Common myeloid progenitor, CD34-positive (primary cell): Measurements from ENCODE around the gene RIMOC1.

Experiments
- CTCF ChIA-PET: fragments of 350-600 bp; sonication (Branson Sonifier 250); formaldehyde crosslinking; loops from one replicate; lab custom pipeline; 2021; ENCODE audit warnings: antibody characterized with exemption; lab: Charles Lee
- POLR2A ChIA-PET: fragments of 350-600 bp; sonication (Branson Sonifier 250); formaldehyde crosslinking; loops from one replicate; lab custom pipeline; 2021; ENCODE audit warnings: antibody characterized with exemption; lab: Charles Lee
- DNase-seq, 3 donors: peaks; one replicate each; pipeline versions ENCODE4 v3.0.0 to v3.0.0-alpha.2; 2013
- H3K27ac ChIP-seq, 2 experiments: 1 replicate in 1 of 2; 2 replicates in 1 of 2; pipeline ENCODE4 v1.7.0; 2013; ENCODE audit warnings: inconsistent platforms in 2 of 2, low read length in 2 of 2, mild to moderate bottlenecking in 2 of 2, low read depth in 1 of 2, moderate library complexity in 1 of 2; ENCODE audit not compliant: severe bottlenecking in 2 of 2, insufficient read depth in 1 of 2, poor library complexity in 1 of 2
- H3K27me3 ChIP-seq, 5 experiments: replicated peaks in 2 of 5; 1 replicate in 3 of 5; 2 replicates in 2 of 5; pipeline versions ENCODE4 v1.6.1 to v1.7.0; 2013; ENCODE audit warnings: low read length in 4 of 5, mild to moderate bottlenecking in 2 of 5, moderate library complexity in 2 of 5, inconsistent platforms in 1 of 5; ENCODE audit not compliant: insufficient read depth in 5 of 5, control insufficient read depth in 4 of 5
- H3K36me3 ChIP-seq, 4 experiments: 1 replicate in 2 of 4; 2 replicates in 2 of 4; pipeline versions ENCODE4 v1.6.1 to v1.7.0; 2013; ENCODE audit warnings: low read length in 3 of 4, control low read depth in 1 of 4, mild to moderate bottlenecking in 1 of 4; ENCODE audit not compliant: control insufficient read depth in 4 of 4, insufficient read depth in 4 of 4
- H3K4me1 ChIP-seq, 4 experiments: 1 replicate in 3 of 4; 2 replicates in 1 of 4; pipeline versions ENCODE4 v1.6.1 to v1.7.1; 2013; ENCODE audit warnings: low read length in 3 of 4, mild to moderate bottlenecking in 3 of 4, control low read depth in 1 of 4, inconsistent platforms in 1 of 4, moderate library complexity in 1 of 4; ENCODE audit not compliant: control insufficient read depth in 4 of 4, insufficient read depth in 4 of 4; ENCODE audit errors: control extremely low read depth in 1 of 4
- H3K4me3 ChIP-seq, 7 experiments: 1 replicate in 4 of 7; 2 replicates in 3 of 7; pipeline versions ENCODE4 v1.5.1 to v1.7.0; 2013; ENCODE audit warnings: mild to moderate bottlenecking in 7 of 7, low read length in 6 of 7, moderate library complexity in 6 of 7, inconsistent platforms in 2 of 7, low read depth in 2 of 7, control low read depth in 1 of 7; ENCODE audit not compliant: insufficient read depth in 4 of 7, control insufficient read depth in 1 of 7; ENCODE audit errors: extremely low read depth in 1 of 7
- H3K9me3 ChIP-seq, 5 experiments: 1 replicate in 4 of 5; 2 replicates in 1 of 5; pipeline versions ENCODE4 v1.6.1 to v1.7.1; 2013; ENCODE audit warnings: low read length in 4 of 5, mild to moderate bottlenecking in 2 of 5, inconsistent platforms in 1 of 5, low read depth in 1 of 5, moderate library complexity in 1 of 5; ENCODE audit not compliant: control insufficient read depth in 4 of 5, insufficient read depth in 2 of 5; ENCODE audit errors: control extremely low read depth in 1 of 5
- WGBS: methylation state at CpG from one replicate; pipeline ENCODE4 v1.1.5; 2013; ENCODE audit not compliant: insufficient coverage; 5-methylcytosine and 5-hydroxymethylcytosine counted together

Gene RIMOC1

GRCh38 chr5:41906151-41906550, 2.0 kb downstream of the RIMOC1 start:
- Histone ChIP-seq H3K4me3 (no peak overlapping the region), H3K27ac (no peak overlapping the region), H3K9me3 (no peaks in the 10 kb centered on the region), H3K4me1 (peaks cover 10 to 22% (median 17%) of the 10 kb centered on the region in 4 experiments), H3K36me3 (peaks cover 16 to 30% (median 23%) of the 10 kb centered on the region in 4 experiments), H3K27me3 (no peaks in the 10 kb centered on the region)
- WGBS, result no CpG with 5 or more reads among the region's 2 CpGs
- no peak for DNase-seq
- POLR2A ChIA-PET, result no interaction called here
- CTCF ChIA-PET, result no interaction called here

DNA sequence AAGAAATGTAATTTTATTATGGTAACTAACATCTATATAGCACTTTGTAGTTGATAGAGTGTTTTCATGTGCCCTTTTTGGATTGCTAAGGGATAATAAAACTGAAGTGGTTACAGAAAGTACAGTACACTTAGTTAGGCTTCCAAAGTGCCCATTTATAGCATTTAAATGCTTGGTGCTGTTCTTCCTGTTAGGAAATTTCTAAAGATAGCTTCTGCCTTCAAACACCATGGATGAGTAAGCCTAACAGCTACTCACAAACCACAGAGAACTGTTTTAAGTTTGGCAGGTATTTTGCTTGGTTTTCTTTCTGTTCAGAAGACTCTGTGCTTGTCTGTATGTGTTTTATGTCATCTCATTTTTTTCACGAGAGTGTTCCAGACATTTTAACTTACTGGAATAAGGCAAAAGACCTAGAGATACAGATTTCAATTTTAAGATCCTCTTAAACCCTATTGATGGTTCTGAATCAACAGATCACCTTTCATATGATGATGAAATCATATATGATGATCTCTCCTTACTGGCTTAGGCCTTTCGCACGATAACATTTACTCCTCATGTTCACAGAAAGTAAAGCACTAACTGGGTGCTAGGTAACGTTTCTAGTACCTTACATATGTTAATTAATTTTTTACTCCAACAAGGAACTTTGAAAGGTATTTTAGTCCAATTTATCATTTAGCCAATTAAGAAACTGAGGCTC, 4.4 kb downstream of the RIMOC1 start:
- peaks cover 28 to 52% (median 40%) of the 10 kb centered on the region in 4 experiments for H3K36me3 ChIP-seq
- peaks cover 10 to 18% (median 13%) of the 10 kb centered on the region in 4 experiments for H3K4me1 ChIP-seq
- no peaks in the 10 kb centered on the region for H3K27me3 ChIP-seq
- no CpG with 5 or more reads among the region's 4 CpGs for WGBS
- H3K9me3 ChIP-seq, result no peaks in the 10 kb centered on the region
- DNase-seq, result no peak
- no peak overlapping the region for H3K4me3 ChIP-seq
- CTCF ChIA-PET, result interaction anchor here (1.0 kb wide), 1 partner anchor 17 kb away, joined by 5 read pairs; the partner anchor contains the start of gene FBXO4
- no peak overlapping the region for H3K27ac ChIP-seq
- POLR2A ChIA-PET, result no interaction called here

GRCh38 chr5:41918105-41918504, 14.0 kb downstream of the RIMOC1 start:
- ChIA-PET CTCF (interaction anchor here (1.4 kb wide), 1 partner anchor 8 kb away, joined by 3 read pairs; no protein-coding TSS in a partner anchor), POLR2A (no interaction called here)
- no peaks in the 10 kb centered on the region for H3K4me1 ChIP-seq
- no peaks in the 10 kb centered on the region for H3K27me3 ChIP-seq
- peaks cover 16 to 78% (median 46%) of the 10 kb centered on the region in 4 experiments for H3K36me3 ChIP-seq
- no peak overlapping the region for H3K27ac ChIP-seq
- H3K9me3 ChIP-seq, result no peaks in the 10 kb centered on the region
- WGBS, result 100% methylated on average over 2 of the region's 2 CpGs
- no peak overlapping the region for H3K4me3 ChIP-seq
- DNase-seq, result no peak

DNA sequence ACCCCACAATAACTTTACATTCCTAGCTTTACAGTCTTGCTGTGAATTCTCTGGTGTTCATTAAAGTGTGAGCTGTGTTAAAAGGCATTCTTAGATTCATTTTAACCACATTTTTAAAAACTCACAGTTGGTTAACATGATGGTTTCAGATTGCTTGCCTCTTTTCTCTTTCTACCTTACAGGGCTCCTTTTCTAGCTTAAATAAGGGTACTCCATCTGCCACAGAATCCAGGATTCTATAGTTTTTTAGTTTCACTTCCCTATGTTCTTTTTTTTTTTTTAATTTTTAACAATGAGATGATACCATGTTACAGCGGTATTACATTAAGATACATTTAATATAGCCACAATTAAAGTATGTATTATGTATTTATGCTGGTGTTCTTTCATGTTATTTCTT, 17.0 kb downstream of the RIMOC1 start:
- DNase-seq, result no peak
- Histone ChIP-seq H3K36me3 (peaks cover 10 to 51% (median 26%) of the 10 kb centered on the region in 4 experiments), H3K27me3 (no peaks in the 10 kb centered on the region), H3K9me3 (no peaks in the 10 kb centered on the region), H3K4me1 (peaks cover 0 to 17% (median 12%) of the 10 kb centered on the region in 4 experiments), H3K4me3 (no peak overlapping the region), H3K27ac (no peak overlapping the region)
- no CpG with 5 or more reads among the region's 1 CpG for WGBS
- CTCF ChIA-PET, result interaction anchor here (0.6 to 1.0 kb wide), 2 partner anchors 66 to 140 kb away, joined by 3 read pairs; no protein-coding TSS in a partner anchor
- POLR2A ChIA-PET, result no interaction called here

DNA sequence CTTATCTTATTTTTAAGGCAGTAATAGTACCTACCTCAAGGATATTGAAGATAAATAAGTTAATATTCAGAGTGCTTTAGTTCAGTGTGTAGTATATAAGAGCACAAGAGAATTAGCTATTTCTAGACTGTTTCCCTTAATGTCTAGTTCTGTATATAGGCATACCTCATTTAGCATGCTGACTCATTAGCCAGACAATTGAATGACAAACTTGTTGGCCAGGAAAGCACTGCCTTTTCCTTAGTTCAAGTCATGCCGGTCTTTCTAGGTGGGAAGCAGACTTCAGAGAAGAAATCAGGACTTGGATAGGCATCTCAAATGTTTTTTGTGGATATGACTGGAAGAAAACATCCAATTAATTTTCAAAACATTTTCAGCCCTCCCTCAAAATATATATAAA, 17.7 kb downstream of the RIMOC1 start:
- no peak overlapping the region for H3K4me3 ChIP-seq
- no peak for DNase-seq
- H3K27ac ChIP-seq, result no peak overlapping the region
- peaks cover 10 to 45% (median 24%) of the 10 kb centered on the region in 4 experiments for H3K36me3 ChIP-seq
- WGBS, result no CpG with 5 or more reads among the region's 1 CpG
- H3K9me3 ChIP-seq, result no peaks in the 10 kb centered on the region
- ChIA-PET CTCF (interaction anchor here (1.0 kb wide), 1 partner anchor 66 kb away, joined by 3 read pairs; no protein-coding TSS in a partner anchor), POLR2A (no interaction called here)
- peaks cover 0 to 22% (median 15%) of the 10 kb centered on the region in 4 experiments for H3K4me1 ChIP-seq
- H3K27me3 ChIP-seq, result no peaks in the 10 kb centered on the region

DNA sequence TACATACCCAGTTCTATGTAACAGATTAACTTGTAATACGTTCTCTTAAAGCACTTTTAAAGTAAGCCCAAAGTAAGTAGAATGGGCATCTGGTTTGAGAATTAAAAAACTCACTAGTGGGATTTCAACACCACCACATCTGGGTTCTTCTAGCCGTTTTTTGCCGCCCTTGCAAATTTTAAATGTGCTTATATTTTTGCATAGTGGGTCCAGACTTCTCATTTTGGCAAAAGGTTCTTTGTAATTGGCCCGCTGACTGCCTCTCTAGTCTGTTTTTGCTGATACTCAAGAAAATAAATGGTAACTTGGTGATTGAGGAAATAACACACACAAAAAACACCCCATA, 20.4 kb downstream of the RIMOC1 start:
- H3K27me3 ChIP-seq, result no peaks in the 10 kb centered on the region
- DNase-seq, result no peak
- peaks cover 0 to 25% (median 15%) of the 10 kb centered on the region in 4 experiments for H3K4me1 ChIP-seq
- 20% methylated on average over 1 of the region's 4 CpGs for WGBS
- POLR2A ChIA-PET, result interaction anchor here (1.1 to 1.7 kb wide), 2 partner anchors 20 to 56 kb away, joined by 6 to 18 read pairs; partner anchors contain the start of gene RIMOC1
- H3K36me3 ChIP-seq, result peaks cover 0 to 21% (median 11%) of the 10 kb centered on the region in 4 experiments
- CTCF ChIA-PET, result interaction anchor here (1.0 to 4.7 kb wide), 8 partner anchors 9 to 69 kb away, joined by 3 to 22 read pairs (median 4); partner anchors contain the start of gene RIMOC1
- H3K4me3 ChIP-seq, result peak overlapping the region; percentile 72 to 90 (median 84)
- H3K27ac ChIP-seq, result peak overlapping the region; percentile 88 to 92
- H3K9me3 ChIP-seq, result no peaks in the 10 kb centered on the region
